WI38 (cell line): Measurements from ENCODE around the gene FLCN.
"Not testable (repeated sequence)": the region's sequence is repeated elsewhere in the genome, so short reads cannot be mapped to it uniquely, and the experiment has no call there.

Source experiments
- H3K4me3 ChIP-seq: 2 replicates; pipeline ENCODE4 v1.5.1; 2011; ENCODE audit warnings: low read depth, mild to moderate bottlenecking, control low read depth, low read length
- TF ChIP-seq, protein P1 (sequence below): IDR thresholded peaks from 2 replicates; pipeline ENCODE4 v1.5.1; 2012; ENCODE audit warnings: low read depth, mild to moderate bottlenecking, control low read depth, low read length

Gene FLCN

DNA sequence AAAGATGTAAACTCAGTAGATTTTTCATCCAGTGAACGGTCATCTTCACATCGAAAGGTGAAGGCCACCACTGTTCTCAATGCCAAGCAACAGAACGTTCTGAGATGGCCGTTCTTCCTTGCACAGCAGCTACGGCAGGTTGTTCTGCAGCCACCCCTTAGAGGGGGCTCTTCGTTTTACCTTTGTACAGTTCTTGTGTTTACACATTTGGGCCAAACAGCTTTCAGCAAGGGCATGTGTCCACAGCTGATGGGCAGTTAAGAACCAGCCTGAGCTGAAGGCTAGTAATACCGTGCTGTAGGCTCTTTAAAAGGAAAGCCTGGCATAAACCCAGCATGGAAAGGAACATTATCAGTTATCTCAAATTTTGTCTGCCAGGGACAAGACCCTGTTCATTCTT, 46.8 kb downstream of the FLCN start:
- TF ChIP-seq, protein P1, sequence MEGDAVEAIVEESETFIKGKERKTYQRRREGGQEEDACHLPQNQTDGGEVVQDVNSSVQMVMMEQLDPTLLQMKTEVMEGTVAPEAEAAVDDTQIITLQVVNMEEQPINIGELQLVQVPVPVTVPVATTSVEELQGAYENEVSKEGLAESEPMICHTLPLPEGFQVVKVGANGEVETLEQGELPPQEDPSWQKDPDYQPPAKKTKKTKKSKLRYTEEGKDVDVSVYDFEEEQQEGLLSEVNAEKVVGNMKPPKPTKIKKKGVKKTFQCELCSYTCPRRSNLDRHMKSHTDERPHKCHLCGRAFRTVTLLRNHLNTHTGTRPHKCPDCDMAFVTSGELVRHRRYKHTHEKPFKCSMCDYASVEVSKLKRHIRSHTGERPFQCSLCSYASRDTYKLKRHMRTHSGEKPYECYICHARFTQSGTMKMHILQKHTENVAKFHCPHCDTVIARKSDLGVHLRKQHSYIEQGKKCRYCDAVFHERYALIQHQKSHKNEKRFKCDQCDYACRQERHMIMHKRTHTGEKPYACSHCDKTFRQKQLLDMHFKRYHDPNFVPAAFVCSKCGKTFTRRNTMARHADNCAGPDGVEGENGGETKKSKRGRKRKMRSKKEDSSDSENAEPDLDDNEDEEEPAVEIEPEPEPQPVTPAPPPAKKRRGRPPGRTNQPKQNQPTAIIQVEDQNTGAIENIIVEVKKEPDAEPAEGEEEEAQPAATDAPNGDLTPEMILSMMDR: no peak
- H3K4me3 ChIP-seq: no peak overlapping the region

DNA sequence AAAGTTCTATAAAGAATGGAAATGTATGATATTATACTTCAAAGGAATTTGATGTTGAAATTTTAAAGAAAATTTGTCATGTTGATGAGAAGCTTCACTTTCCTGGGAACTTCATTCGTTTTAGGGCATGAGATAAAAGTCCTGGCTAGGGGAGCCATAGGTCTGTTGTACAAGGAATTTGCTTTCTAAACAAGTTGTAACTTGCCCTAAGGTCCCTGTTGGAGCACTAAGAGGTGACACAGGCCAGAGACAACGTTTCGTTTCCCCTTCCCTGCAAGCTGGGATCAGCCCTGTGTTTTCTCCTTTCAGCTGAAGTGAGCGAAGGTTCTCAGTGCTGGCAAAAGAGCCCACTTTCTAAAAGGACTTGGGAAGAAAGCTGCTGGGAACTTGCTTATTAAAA, 47.4 kb downstream of the FLCN start:
- no peak overlapping the region for H3K4me3 ChIP-seq

DNA sequence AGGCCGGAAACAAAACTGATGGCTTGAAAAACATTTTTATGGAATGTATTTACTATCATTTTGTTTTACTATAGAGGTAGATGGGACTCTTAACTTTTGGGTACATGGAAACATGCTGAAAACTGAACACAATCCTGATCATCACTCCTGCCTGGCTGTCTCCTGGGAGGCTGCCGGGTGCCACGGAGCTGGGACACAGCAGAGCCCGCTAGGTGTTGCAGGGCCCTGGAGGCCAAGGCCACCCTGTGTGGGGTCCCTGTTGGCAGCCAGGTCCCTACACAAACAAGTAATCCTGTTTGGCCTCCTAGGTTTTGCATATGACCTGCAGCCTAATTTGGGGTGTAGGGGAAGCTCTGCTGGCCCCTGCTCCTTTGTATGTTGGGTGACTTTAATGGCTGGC, 48.4 kb downstream of the FLCN start:
- TF ChIP-seq, protein P1: no peak
- H3K4me3 ChIP-seq: no peak overlapping the region

More for the DNA sequence above, 47.4 kb downstream of the FLCN start:
- TF ChIP-seq, protein P1: no peak

DNA sequence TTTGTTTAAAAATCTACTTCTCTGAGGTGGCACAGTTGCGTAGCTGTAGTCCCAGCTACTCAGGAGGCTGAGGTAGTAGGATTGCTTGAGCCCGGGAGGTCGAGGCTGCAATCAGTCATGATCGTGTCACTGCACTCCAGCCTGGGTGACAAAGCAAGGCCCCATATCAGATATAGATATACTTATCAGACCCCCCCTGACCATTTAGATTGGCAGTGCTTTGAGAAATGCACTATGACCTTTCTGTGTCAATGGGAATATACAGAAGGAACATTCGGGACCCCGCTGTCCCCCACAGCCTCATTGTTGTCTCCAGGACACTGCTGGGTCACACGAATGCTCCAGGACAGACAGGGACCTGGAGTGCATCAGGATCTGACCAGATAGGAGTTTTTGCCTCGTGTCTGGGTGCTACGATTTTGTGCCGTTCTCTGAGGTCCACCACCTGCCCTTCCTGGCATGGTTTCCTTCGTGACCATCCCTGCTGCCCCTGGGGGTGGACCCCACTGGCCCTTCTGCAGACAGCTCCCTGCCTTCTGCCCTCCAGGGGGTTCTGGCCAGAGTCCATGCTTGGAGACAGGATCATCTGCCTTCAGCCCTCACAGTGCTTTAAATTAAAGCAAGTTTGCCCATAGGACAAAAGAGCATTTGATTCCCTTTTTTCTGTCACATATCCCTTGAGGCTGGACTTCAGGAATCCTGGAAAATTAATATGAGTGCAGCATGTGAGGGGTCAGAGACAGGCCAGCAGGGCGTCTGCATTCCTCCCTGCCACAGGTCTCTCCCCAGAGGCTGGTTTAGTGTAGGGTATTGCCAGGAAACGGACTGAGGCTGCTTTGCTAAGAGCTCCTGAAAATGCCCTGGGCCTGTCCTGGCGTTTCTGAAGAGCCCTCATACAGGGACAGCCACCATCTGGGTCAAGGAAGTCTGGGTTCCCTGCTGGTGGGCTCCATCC, 50.1 kb downstream of the FLCN start:
- TF ChIP-seq, protein P1: no peak
- H3K4me3 ChIP-seq: no peak overlapping the region

DNA sequence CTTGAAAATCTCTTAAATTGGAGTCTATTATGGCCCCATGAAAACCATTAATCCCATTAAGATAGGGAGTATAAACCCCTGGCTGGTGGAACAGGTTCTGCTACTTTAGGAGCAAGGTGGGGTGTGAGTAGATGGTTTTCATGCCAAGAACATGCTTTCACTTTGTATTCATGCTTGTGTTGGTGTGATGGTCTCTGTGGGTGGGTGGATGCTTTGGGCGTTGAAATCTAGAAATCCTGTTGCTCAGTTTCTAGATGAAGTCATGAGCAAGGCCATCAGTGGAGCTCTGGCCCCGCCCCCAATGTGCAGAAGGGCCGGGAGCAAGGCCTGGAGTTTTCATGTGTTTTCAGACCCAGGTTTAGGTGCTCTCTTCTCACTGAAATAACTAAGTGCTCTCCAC, 50.9 kb downstream of the FLCN start:
- H3K4me3 ChIP-seq: no peak overlapping the region
- TF ChIP-seq, protein P1: no peak

DNA sequence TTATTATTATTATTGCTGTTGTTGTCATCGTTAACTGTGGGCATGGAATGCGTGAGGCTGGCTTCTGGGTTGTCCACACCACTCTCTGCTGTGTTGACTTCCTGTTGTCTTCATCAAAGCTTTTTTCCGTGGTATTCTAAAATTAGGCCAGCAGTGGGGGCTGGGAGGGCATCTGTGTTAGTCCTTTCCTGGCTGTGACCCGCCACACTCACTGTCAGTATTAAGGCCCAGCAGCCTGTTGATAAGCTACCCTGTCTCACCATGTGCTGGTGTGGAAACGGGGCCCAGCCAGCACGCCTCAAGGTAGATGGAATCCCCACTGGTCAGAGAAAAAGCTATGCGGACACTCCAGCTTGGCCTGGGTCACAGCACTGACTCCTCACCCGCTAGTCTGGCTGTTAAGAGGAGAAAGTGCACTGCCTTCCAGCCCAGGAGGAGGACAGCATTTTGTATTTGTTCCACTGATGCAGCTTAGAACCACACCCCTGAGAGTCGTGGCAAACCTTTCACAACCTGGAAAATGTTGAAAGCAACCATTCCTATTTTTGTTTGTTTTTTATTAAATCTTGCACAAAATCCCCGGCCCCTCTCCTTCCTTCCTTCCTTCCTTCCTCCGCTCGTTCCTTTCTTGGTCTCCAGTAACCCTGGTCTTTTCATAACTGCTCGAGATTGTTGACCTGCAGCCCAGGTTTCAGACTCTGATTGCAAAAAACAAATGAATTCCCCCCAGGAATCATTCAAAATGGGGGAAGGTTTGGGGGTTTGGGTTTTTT, 51.8 kb downstream of the FLCN start:
- not testable (repeated sequence) for H3K4me3 ChIP-seq

DNA sequence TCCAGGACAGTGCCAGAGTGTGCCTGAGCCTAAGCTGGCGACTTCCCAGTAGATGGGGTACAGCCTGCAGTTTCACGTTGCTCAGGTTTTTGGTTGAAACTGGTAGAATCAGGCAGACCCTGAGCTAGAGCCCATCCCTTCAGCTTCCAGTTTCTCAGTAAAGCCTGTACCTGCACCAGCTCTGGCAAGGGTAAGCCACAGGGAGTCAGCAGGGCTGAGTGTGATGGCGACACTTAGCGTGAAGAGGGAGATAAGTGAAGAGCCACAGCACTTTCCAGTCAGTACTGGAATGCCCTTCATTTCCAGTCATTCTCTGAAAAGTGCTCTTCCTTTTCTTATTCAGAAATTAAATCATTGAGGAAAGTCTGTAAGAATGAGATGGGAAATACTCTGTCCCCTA, 53.2 kb downstream of the FLCN start:
- TF ChIP-seq, protein P1: no peak

More for the DNA sequence above, 53.2 kb downstream of the FLCN start:
- no peak overlapping the region for H3K4me3 ChIP-seq
